IMR-90 (cell line): ENCODE measurements around the gene EPHB6. TPM values are rescaled to one million over a fixed set of nuclear protein-coding genes. Genes with fewer than 3 reads are reported as not detected.

Source experiments
- ATAC-seq: fragments of 200-7000 bp; cut with Tn5 transposase; 2 replicates; pipeline ENCODE4 v1.9.1; 2020; ENCODE audit warnings: low read depth, mild to moderate bottlenecking, moderate library complexity
- BruUV-seq: library from RNA; stranded (reverse); fragments of 400-500 nt; replicated peaks from 2 replicates; lab custom pipeline; 2021; lab: Mats Ljungman, UMichigan
- CTCF ChIA-PET: fragments of 300-600 bp; formaldehyde crosslinking; extraction: SDS; loops from one replicate; lab custom pipeline; 2021; ENCODE audit warnings: antibody characterized with exemption; lab: Yijun Ruan, JAX
- POLR2A ChIA-PET: fragments of 300-600 bp; sonication (Branson Sonifier 250); formaldehyde crosslinking; loops from one replicate; lab custom pipeline; 2022; ENCODE audit warnings: antibody characterized with exemption; ENCODE audit not compliant: unreplicated experiment; lab: Charles Lee
- DNase-seq: peaks from one replicate; pipeline ENCODE4 v3.0.0; 2013
- H2AFZ ChIP-seq: replicated peaks from 2 replicates; pipeline ENCODE3; 2013; ENCODE audit warnings: low read length, mild to moderate bottlenecking; ENCODE audit not compliant: poor library complexity
- H2AK5ac ChIP-seq: 2 replicates; pipeline ENCODE4 v1.6.1; 2013; ENCODE audit warnings: low read depth, low read length, inconsistent platforms
- H2AK9ac ChIP-seq: replicated peaks from 2 replicates; pipeline ENCODE3; 2013; ENCODE audit warnings: mild to moderate bottlenecking, low read depth, low read length, moderate library complexity; ENCODE audit not compliant: poor library complexity
- H2BK120ac ChIP-seq: 2 replicates; pipeline ENCODE4 v1.6.1; 2013; ENCODE audit warnings: low read depth, low read length, inconsistent platforms
- H2BK15ac ChIP-seq: 3 replicates; pipeline ENCODE4 v1.6.1; 2013; ENCODE audit warnings: low read depth, low read length, inconsistent platforms
- H2BK20ac ChIP-seq: 2 replicates; pipeline ENCODE4 v1.6.1; 2013; ENCODE audit warnings: low read depth, mild to moderate bottlenecking, inconsistent platforms, low read length, moderate library complexity
- H2BK5ac ChIP-seq: 2 replicates; pipeline ENCODE4 v1.6.1; 2013; ENCODE audit warnings: mild to moderate bottlenecking, low read depth, low read length, inconsistent platforms; ENCODE audit not compliant: poor library complexity, severe bottlenecking
- H3K14ac ChIP-seq: replicated peaks from 2 replicates; pipeline ENCODE4 v1.6.1; 2013; ENCODE audit warnings: low read depth, low read length, inconsistent platforms
- H3K18ac ChIP-seq: 2 replicates; pipeline ENCODE4 v1.6.1; 2013; ENCODE audit warnings: low read depth, low read length, control low read depth
- H3K23ac ChIP-seq: 2 replicates; pipeline ENCODE4 v1.6.1; 2013; ENCODE audit warnings: low read depth, low read length, inconsistent platforms
- H3K27ac ChIP-seq: 2 replicates; pipeline ENCODE4 v1.5.1; 2013; ENCODE audit warnings: mild to moderate bottlenecking, control low read depth, low read length; ENCODE audit not compliant: insufficient read depth
- H3K27me3 ChIP-seq: 2 replicates; pipeline ENCODE4 v1.6.1; 2013; ENCODE audit warnings: low read length; ENCODE audit not compliant: control insufficient read depth, insufficient read depth
- H3K36me3 ChIP-seq: 2 replicates; pipeline ENCODE4 v1.6.1; 2013; ENCODE audit warnings: low read length, mixed read lengths; ENCODE audit not compliant: control insufficient read depth, insufficient read depth
- H3K4ac ChIP-seq: 2 replicates; pipeline ENCODE4 v1.6.1; 2013; ENCODE audit warnings: low read depth, low read length, inconsistent platforms
- H3K4me1 ChIP-seq: 2 replicates; pipeline ENCODE4 v1.6.1; 2013; ENCODE audit warnings: low read length, mixed read lengths; ENCODE audit not compliant: control insufficient read depth, insufficient read depth
- H3K4me2 ChIP-seq: 2 replicates; pipeline ENCODE4 v1.6.1; 2013; ENCODE audit warnings: low read depth, mild to moderate bottlenecking, control low read depth, low read length, moderate library complexity
- H3K4me3 ChIP-seq: 2 replicates; pipeline ENCODE4 v1.5.1; 2013; ENCODE audit warnings: low read depth, mild to moderate bottlenecking, control low read depth, low read length, moderate library complexity; ENCODE audit not compliant: insufficient read depth
- H3K56ac ChIP-seq: 2 replicates; pipeline ENCODE4 v1.6.1; 2013; ENCODE audit warnings: low read length, inconsistent platforms; ENCODE audit not compliant: insufficient read depth; ENCODE audit errors: extremely low read depth
- H3K79me1 ChIP-seq, 2 experiments: 2 replicates each; pipeline ENCODE4 v1.6.1; 2013; ENCODE audit warnings: low read length in 2 of 2, inconsistent platforms in 1 of 2, low read depth in 1 of 2
- H3K9ac ChIP-seq: 2 replicates; pipeline ENCODE4 v1.6.1; 2013; ENCODE audit warnings: low read depth, low read length, control low read depth
- H3K9me1 ChIP-seq: 2 replicates; pipeline ENCODE4 v1.6.1; 2013; ENCODE audit warnings: low read length, inconsistent platforms; ENCODE audit not compliant: insufficient read depth
- H3K9me3 ChIP-seq: 2 replicates; pipeline ENCODE4 v1.6.1; 2013; ENCODE audit warnings: low read length; ENCODE audit not compliant: control insufficient read depth, insufficient read depth
- H4K20me1 ChIP-seq: 2 replicates; pipeline ENCODE4 v1.6.1; 2013; ENCODE audit warnings: low read length, inconsistent platforms; ENCODE audit not compliant: insufficient read depth
- H4K5ac ChIP-seq: 2 replicates; pipeline ENCODE4 v1.6.1; 2013; ENCODE audit warnings: mild to moderate bottlenecking, low read depth, low read length, control low read depth
- H4K8ac ChIP-seq, 2 experiments: 2 replicates each; pipeline ENCODE4 v1.6.1; 2013; ENCODE audit warnings: low read depth in 2 of 2, low read length in 2 of 2, control low read depth in 1 of 2, inconsistent platforms in 1 of 2
- H4K91ac ChIP-seq: 2 replicates; pipeline ENCODE4 v1.6.1; 2013; ENCODE audit warnings: low read depth, low read length, inconsistent platforms; ENCODE audit not compliant: insufficient read depth
- CHD1 ChIP-seq: IDR thresholded peaks from 2 replicates; pipeline ENCODE4 v1.6.1; 2012; ENCODE audit warnings: low read depth, low read length, improper control_type of control experiment
- MAFK ChIP-seq: IDR thresholded peaks from 2 replicates; pipeline ENCODE4 v1.6.1; 2012; ENCODE audit warnings: low read depth, low read length, improper control_type of control experiment
- MAZ ChIP-seq: IDR thresholded peaks from 2 replicates; pipeline ENCODE4 v1.6.1; 2012; ENCODE audit warnings: low read depth, mild to moderate bottlenecking, low read length, improper control_type of control experiment, moderate library complexity, borderline replicate concordance
- SMC3 ChIP-seq: fragments of 150-350 bp; IDR thresholded peaks from 2 replicates; pipeline ENCODE4 v1.6.1; 2016; ENCODE audit warnings: low read depth, mild to moderate bottlenecking, antibody characterized with exemption, low read length, moderate library complexity
- WGBS, 2 experiments: methylation state at CpG; one replicate each; pipeline versions ENCODE4 v1.1.5 to v1.1.7; 2013; ENCODE audit warnings: missing lambda C conversion rate in 2 of 2; ENCODE audit not compliant: insufficient read length in 1 of 2; ENCODE audit errors: extremely low coverage in 2 of 2; 5-methylcytosine and 5-hydroxymethylcytosine counted together
- dilution Hi-C: fragments of 300-500 bp; cut with HindIII; formaldehyde crosslinking; loops from one replicate; pipeline ENCODE4 v1.14.3; 2018; ENCODE audit warnings: low sequenced_read_pairs; ENCODE audit not compliant: unreplicated experiment
- in situ Hi-C: fragments of 300-500 bp; cut with MboI; formaldehyde crosslinking; loops from 3 replicates; pipeline ENCODE4 v1.14.3; 2019; ENCODE audit warnings: low sequenced_read_pairs, inconsistent platforms, mixed read lengths
- intact Hi-C: fragments of 100-400 bp; cut with micrococcal nuclease; formaldehyde crosslinking; loops from 2 replicates; pipeline ENCODE4 v1.10.0; 2022
- polyA plus RNA-seq, 3 experiments: library from polyadenylated mRNA; depleted of rRNA; stranded (reverse); fragments of >200 nt; gene quantifications; 2 replicates each; pipeline ENCODE4 v1.2.3, GENCODE V29; 2012; ENCODE audit warnings: low replicate concordance in 1 of 3
- total RNA-seq: library from RNA; depleted of rRNA; stranded (reverse); fragments of >200 nt; gene quantifications from 2 replicates; pipeline ENCODE4 v1.2.3, GENCODE V29; 2012
- TF ChIP-seq, protein P1 (sequence below): fragments of 150-350 bp; IDR thresholded peaks from 2 replicates; pipeline ENCODE4 v1.6.1; 2017; ENCODE audit warnings: mild to moderate bottlenecking, antibody characterized with exemption, low read length, low read depth

Gene EPHB6
- total and polyA plus RNA-seq, 2 of the 4 experiments (the other 2 are of a cell fraction), result under 0.01 to 0.60 TPM

DNA sequence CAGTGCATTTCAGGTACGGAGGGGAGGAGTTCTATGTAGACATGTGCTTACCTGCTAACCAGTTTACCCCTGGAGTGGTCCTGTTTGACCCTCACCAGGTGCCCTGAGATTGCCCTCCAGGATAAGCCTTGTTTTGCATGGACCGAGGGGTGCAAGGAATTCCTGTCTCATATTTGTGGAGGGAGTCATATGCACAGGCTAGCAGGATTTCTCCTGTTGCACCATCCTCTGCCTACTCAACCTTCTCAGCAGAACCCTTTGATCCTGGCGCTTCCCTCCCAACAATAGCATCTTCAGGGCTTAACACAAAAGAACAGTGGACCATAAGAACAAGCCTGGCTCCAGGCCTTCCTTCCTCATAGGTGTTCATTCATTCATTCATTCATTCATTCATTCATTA is 23.4 kb downstream of the EPHB6 start (continued):
- no peak for TF ChIP-seq SMC3
- no peak for TF ChIP-seq MAZ
- TF ChIP-seq MAFK, result no peak
- no peak for TF ChIP-seq CHD1

- H4K91ac ChIP-seq, result no peak overlapping the region
- no peaks in the 10 kb centered on the region for H3K9me1 ChIP-seq
- no peak overlapping the region for H3K4me2 ChIP-seq
- TF ChIP-seq MAFK, result peak; percentile 73
- TF ChIP-seq, protein P1, sequence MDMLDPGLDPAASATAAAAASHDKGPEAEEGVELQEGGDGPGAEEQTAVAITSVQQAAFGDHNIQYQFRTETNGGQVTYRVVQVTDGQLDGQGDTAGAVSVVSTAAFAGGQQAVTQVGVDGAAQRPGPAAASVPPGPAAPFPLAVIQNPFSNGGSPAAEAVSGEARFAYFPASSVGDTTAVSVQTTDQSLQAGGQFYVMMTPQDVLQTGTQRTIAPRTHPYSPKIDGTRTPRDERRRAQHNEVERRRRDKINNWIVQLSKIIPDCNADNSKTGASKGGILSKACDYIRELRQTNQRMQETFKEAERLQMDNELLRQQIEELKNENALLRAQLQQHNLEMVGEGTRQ, result no peak
- no peak overlapping the region for H2AFZ ChIP-seq
- no peaks in the 10 kb centered on the region for H4K20me1 ChIP-seq
- H3K9ac ChIP-seq, result no peak overlapping the region
- no peaks in the 10 kb centered on the region for H3K4me1 ChIP-seq
- DNase-seq (no peak), ATAC-seq (no peak)
- no peak overlapping the region for H3K14ac ChIP-seq
- H4K5ac ChIP-seq, result no peak overlapping the region
- H2BK20ac ChIP-seq, result no peak overlapping the region
- H3K4me3 ChIP-seq, result no peak overlapping the region
- POLR2A ChIA-PET, result no interaction called here
- no peak overlapping the region for H3K23ac ChIP-seq
- WGBS, 2 experiments, result 64% methylated on average over 3 of the region's 5 CpGs; no CpG with 5 or more reads in 1 of the 2 experiments
- intact Hi-C loops, result no loop called here
- H2BK15ac ChIP-seq, result no peak overlapping the region
- no peaks in the 10 kb centered on the region for H3K27me3 ChIP-seq
- dilution Hi-C loops, result no loop called here
- CTCF ChIA-PET, result no interaction called here
- in situ Hi-C loops, result no loop called here
- H3K79me1 ChIP-seq, result no peaks in the 10 kb centered on the region
- H3K9me3 ChIP-seq, result no peaks in the 10 kb centered on the region; the same call in 1 of the 2 replicates
- no peak overlapping the region for H4K8ac ChIP-seq
- no peak overlapping the region for H2BK5ac ChIP-seq
- H2AK5ac ChIP-seq, result no peak overlapping the region
- H3K18ac ChIP-seq, result no peak overlapping the region
- H2BK120ac ChIP-seq, result no peak overlapping the region
- no peaks in the 10 kb centered on the region for H3K36me3 ChIP-seq
- H3K27ac ChIP-seq, result no peak overlapping the region
- H3K56ac ChIP-seq, result no peak overlapping the region
- BruUV-seq, result no TSS peak
- H2AK9ac ChIP-seq, result no peak overlapping the region
- H3K4ac ChIP-seq, result no peak overlapping the region
These were observed 24.2 kb downstream of the EPHB6 start for GRCh38 chr7:142879060-142879459.
